ENCODE measurements around the gene NR1H2. TPM values are rescaled to one million over a fixed set of nuclear protein-coding genes. Genes with fewer than 3 reads are reported as not detected.
"Not testable (repeated sequence)": the region's sequence is repeated elsewhere in the genome, so short reads cannot be mapped to it uniquely, and the experiment has no call there.

The NR1H2 gene
- total and polyA plus RNA-seq, 3 experiments from 2014 or later: 79.7 to 95.5 (median 82.3) TPM

DNA sequence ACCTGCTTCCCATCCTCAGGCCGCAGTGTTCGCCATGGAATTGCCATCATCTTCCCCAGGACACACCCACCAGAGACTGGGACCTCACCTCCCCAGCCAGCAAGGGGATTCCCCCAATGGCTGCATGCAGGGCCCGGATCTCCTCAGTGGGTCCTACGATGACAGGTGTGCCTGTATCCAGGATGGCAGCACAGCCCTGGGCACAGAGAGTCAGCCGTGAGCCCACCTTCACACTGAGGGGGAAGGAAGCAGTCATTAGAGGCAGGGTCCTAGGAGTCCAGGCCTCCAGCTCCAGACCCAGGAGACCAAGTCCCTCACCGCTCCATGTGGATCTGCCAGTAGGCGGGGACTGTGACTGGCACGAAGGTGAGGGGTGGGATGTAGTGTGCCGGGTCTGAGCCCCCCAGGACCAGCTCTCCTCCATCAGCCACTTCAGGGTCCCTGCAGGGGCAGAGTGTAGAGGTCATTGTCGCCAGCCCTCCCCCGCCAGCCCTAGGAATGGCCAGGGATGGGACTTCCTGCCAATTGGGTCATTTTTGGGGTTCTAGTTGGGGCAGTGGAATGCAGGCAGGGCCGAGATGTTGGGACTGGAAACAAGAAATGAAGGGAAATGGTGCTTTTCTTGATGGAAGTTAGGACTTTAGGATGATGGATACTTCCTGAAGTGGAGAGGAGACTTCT, 41.4 kb upstream of the NR1H2 start:
- peak overlapping the region; percentile 34 to 91 (median 42) for H3K4me3 Mint-ChIP-seq
- H3K36me3 ChIP-seq (ENCODE audit: insufficient read depth, low read length): no peaks in the 10 kb centered on the region
- POLR2A ChIA-PET: interaction anchor here (0.6 kb wide), 1 partner anchor 497 kb away, joined by 4 read pairs; no protein-coding TSS in a partner anchor

GRCh38 chr19:50337031-50337430, 39.2 kb upstream of the NR1H2 start:
- H3K4me3 ChIP-seq (ENCODE audit: low read length); H3K27ac ChIP-seq (ENCODE audit: low read depth, low read length); H3K9me3 Mint-ChIP-seq; POLR2A ChIA-PET; H3K36me3 Mint-ChIP-seq; H3K36me3 ChIP-seq (ENCODE audit: insufficient read depth, low read length); H3K9me3 ChIP-seq (ENCODE audit: low read length); H3K27ac Mint-ChIP-seq; DNase-seq: not testable (repeated sequence)
- Mint-ChIP-seq H3K4me1 (peaks cover 8 to 28% (median 25%) of the 10 kb centered on the region in 3 donors), H3K27me3 (peaks cover 33 to 43% of the 10 kb centered on the region in 2 donors), H3K4me3 (peak overlapping the region in 1 of 7 donors; percentile 56)
- H3K4me1 ChIP-seq (ENCODE audit: insufficient read depth, low read length): peaks cover 21% of the 10 kb centered on the region
- H3K27me3 ChIP-seq (ENCODE audit: insufficient read depth, low read length, poor library complexity, severe bottlenecking): peaks cover 15% of the 10 kb centered on the region
- CTCF ChIA-PET: interaction anchor here (1.0 kb wide), 1 partner anchor 21 kb away, joined by 6 read pairs; no protein-coding TSS in a partner anchor

More for the DNA sequence above, 41.4 kb upstream of the NR1H2 start:
- H3K36me3 Mint-ChIP-seq: peaks cover 2 to 5% (median 2%) of the 10 kb centered on the region in 3 donors
- DNase-seq: no peak
- H3K27me3 Mint-ChIP-seq: peaks cover 51 to 62% of the 10 kb centered on the region in 2 donors
- H3K4me1 ChIP-seq (ENCODE audit: insufficient read depth, low read length): peaks cover 40% of the 10 kb centered on the region
- H3K27ac Mint-ChIP-seq: peak overlapping the region in 5 of 8 donors; percentile 7 to 84 (median 59)
- H3K27ac ChIP-seq (ENCODE audit: low read depth, low read length): no peak overlapping the region
- H3K9me3 ChIP-seq (ENCODE audit: low read length): no peaks in the 10 kb centered on the region
- peaks cover 4 to 11% (median 7%) of the 10 kb centered on the region in 5 donors for H3K9me3 Mint-ChIP-seq
- H3K27me3 ChIP-seq (ENCODE audit: insufficient read depth, low read length, poor library complexity, severe bottlenecking): peaks cover 25% of the 10 kb centered on the region
- H3K4me1 Mint-ChIP-seq: peaks cover 22 to 47% (median 45%) of the 10 kb centered on the region in 3 donors
- CTCF ChIA-PET: interaction anchor here (0.9 to 1.3 kb wide), 3 partner anchors 22 to 203 kb away, joined by 3 to 4 read pairs (median 3); no protein-coding TSS in a partner anchor
- no peak overlapping the region for H3K4me3 ChIP-seq (ENCODE audit: low read length)

DNA sequence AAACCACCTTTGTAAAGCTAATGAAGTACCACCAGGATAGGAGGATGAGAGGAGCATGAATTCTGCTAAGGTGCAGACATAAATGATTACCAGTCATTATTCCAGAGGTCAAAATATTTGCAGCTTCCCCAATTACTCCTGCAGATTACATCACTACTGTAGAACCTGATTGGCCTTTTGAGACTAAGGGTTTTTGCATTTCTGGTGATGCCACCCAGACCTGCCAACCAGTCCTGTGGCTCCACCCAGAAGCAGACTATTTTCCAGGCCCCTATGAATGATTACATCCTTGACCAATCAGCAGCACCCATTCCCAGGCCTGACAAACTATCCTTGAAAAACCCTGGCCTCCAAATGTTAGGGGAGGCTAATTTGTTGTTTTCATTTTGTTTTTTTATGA, 35.9 kb upstream of the NR1H2 start:
- Mint-ChIP-seq H3K27ac (no peak overlapping the region), H3K4me3 (no peak overlapping the region), H3K27me3 (peaks cover 14 to 18% of the 10 kb centered on the region in 2 donors), H3K9me3 (peaks cover 3 to 9% (median 5%) of the 10 kb centered on the region in 5 donors), H3K4me1 (peaks cover 0 to 4% (median 1%) of the 10 kb centered on the region in 3 donors), H3K36me3 (peaks cover 2 to 8% (median 2%) of the 10 kb centered on the region in 3 donors)
- Histone ChIP-seq H3K4me3 (ENCODE audit: low read length) (no peak overlapping the region), H3K9me3 (ENCODE audit: low read length) (no peaks in the 10 kb centered on the region), H3K27ac (ENCODE audit: low read depth, low read length) (no peak overlapping the region), H3K36me3 (ENCODE audit: insufficient read depth, low read length) (no peaks in the 10 kb centered on the region), H3K27me3 (ENCODE audit: insufficient read depth, low read length, poor library complexity, severe bottlenecking) (no peaks in the 10 kb centered on the region), H3K4me1 (ENCODE audit: insufficient read depth, low read length) (no peaks in the 10 kb centered on the region)
- ChIA-PET CTCF (interaction anchor here (1.6 kb wide), 1 partner anchor 17 kb away, joined by 6 read pairs; no protein-coding TSS in a partner anchor), POLR2A (no interaction called here)
- DNase-seq: no peak

DNA sequence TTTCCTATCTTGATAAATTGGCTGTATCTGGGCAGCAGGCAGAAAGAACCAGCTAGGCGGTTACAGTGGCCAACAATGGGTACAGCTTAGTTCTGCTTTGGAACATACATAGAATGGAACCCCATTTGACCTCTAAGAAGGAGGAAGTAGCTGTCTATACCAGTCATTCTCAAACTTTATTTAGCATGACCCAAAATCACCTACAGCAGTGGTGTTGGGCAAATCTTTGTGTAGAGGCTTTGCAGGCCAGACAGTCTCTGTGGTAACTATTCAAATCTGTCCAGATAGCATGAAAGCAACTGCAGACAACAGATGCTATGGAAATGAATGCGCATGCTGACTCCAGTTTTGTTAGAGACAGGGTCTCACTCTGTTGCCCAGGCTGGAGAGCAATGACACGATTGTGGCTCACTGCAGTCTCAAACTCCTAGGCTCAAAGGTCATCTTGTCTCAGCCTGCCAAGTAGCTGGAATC, 35.1 kb upstream of the NR1H2 start:
- H3K36me3 Mint-ChIP-seq: peaks cover 0 to 7% (median 2%) of the 10 kb centered on the region in 3 donors
- no peak overlapping the region for H3K27ac ChIP-seq (ENCODE audit: low read depth, low read length)
- no peaks in the 10 kb centered on the region for H3K9me3 ChIP-seq (ENCODE audit: low read length)
- H3K9me3 Mint-ChIP-seq: peaks cover 3 to 11% (median 6%) of the 10 kb centered on the region in 5 donors
- H3K27me3 ChIP-seq (ENCODE audit: insufficient read depth, low read length, poor library complexity, severe bottlenecking): no peaks in the 10 kb centered on the region
- POLR2A ChIA-PET: no interaction called here
- H3K4me1 Mint-ChIP-seq: peaks cover 0 to under 1% (median 0%) of the 10 kb centered on the region in 3 donors
- no peak overlapping the region for H3K4me3 Mint-ChIP-seq
- CTCF ChIA-PET: interaction anchor here (1.6 kb wide), 1 partner anchor 16 kb away, joined by 6 read pairs; no protein-coding TSS in a partner anchor
- no peaks in the 10 kb centered on the region for H3K4me1 ChIP-seq (ENCODE audit: insufficient read depth, low read length)
- no peak for DNase-seq
- H3K36me3 ChIP-seq (ENCODE audit: insufficient read depth, low read length): no peaks in the 10 kb centered on the region
- H3K27me3 Mint-ChIP-seq: peaks cover 8 to 12% of the 10 kb centered on the region in 2 donors
- H3K4me3 ChIP-seq (ENCODE audit: low read length): no peak overlapping the region
- H3K27ac Mint-ChIP-seq: no peak overlapping the region

DNA sequence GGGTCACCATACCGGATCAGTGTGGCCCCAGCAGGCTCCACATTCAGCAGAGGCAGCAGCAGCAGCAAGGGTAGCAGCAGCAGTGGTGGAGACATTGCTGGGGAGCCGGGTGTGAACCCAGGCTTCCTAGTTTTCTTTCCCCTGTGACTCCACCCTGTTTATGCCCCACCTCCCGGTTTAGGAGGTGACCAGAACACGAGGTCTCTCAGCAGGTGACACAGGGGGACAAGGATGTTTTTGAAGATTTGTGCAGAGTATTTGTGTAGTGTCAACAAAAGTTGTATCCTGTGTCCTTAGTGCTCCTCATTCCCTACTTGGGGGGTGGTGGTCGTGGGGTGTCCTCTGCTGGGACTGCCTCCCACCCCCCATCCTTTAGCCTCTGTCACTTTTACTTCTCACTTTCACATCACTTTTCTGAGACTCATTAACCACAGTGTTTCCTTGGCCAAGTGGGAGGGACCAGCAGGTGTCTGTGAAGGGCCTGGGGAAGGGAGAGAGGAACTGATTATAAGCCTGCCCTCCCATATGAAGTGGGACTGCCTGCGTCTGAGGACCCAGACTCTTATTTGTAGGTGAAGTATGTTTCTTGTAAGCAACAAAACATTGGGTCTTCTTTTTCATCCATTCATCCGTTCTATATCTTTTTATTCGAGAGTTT, 31.5 kb upstream of the NR1H2 start:
- no peaks in the 10 kb centered on the region for H3K36me3 ChIP-seq (ENCODE audit: insufficient read depth, low read length)
- no peak overlapping the region for H3K27ac ChIP-seq (ENCODE audit: low read depth, low read length)
- H3K27me3 Mint-ChIP-seq: peaks cover 2 to 3% of the 10 kb centered on the region in 2 donors
- peaks cover 0 to 7% (median 2%) of the 10 kb centered on the region in 3 donors for H3K36me3 Mint-ChIP-seq
- no peaks in the 10 kb centered on the region for H3K9me3 ChIP-seq (ENCODE audit: low read length)
- CTCF ChIA-PET: no interaction called here
- POLR2A ChIA-PET: no interaction called here
- DNase-seq: no peak
- H3K4me1 ChIP-seq (ENCODE audit: insufficient read depth, low read length): peaks cover 4% of the 10 kb centered on the region
- peaks cover 8 to 17% (median 12%) of the 10 kb centered on the region in 3 donors for H3K4me1 Mint-ChIP-seq
- H3K9me3 Mint-ChIP-seq: peaks cover 3 to 12% (median 7%) of the 10 kb centered on the region in 5 donors
- no peak overlapping the region for H3K27ac Mint-ChIP-seq
- no peak overlapping the region for H3K4me3 ChIP-seq (ENCODE audit: low read length)
- no peak overlapping the region for H3K4me3 Mint-ChIP-seq
- no peaks in the 10 kb centered on the region for H3K27me3 ChIP-seq (ENCODE audit: insufficient read depth, low read length, poor library complexity, severe bottlenecking)

DNA sequence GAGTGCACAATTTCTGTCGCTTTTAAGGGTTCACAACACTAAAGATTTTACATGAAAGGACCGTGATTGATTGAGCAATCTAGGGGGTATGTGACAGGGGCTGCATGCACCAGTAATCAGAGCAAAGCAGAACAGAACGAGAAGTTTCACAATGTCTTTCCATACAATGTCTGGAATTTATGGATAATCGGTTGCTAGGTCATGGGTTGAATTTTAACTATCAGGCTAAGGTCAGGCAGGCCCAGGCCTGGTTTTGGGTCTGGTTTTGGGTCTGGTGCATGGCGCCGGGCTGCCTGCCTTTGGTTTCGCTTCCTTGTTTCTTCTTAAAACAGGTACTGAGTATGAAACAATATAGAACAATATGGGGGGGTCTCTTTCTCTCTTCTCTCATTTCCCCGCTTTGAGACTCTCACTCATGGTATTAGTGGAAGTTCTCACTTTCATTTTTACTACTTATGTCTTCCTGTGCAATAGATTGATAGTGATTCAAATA, 29.1 kb upstream of the NR1H2 start:
- Mint-ChIP-seq H3K9me3 (peaks cover 0 to 12% (median 7%) of the 10 kb centered on the region in 5 donors), H3K4me1 (peaks cover 8 to 17% (median 12%) of the 10 kb centered on the region in 3 donors), H3K27ac (peak overlapping the region in 5 of 8 donors; percentile 3 to 78 (median 77)), H3K4me3 (peak overlapping the region; percentile 9 to 86 (median 56))
- CTCF ChIA-PET: interaction anchor here (1.3 kb wide), 1 partner anchor 10 kb away, joined by 7 read pairs; no protein-coding TSS in a partner anchor
- H3K27me3 ChIP-seq (ENCODE audit: insufficient read depth, low read length, poor library complexity, severe bottlenecking); H3K36me3 ChIP-seq (ENCODE audit: insufficient read depth, low read length); H3K27ac ChIP-seq (ENCODE audit: low read depth, low read length); H3K4me3 ChIP-seq (ENCODE audit: low read length); H3K9me3 ChIP-seq (ENCODE audit: low read length); DNase-seq; POLR2A ChIA-PET; H3K36me3 Mint-ChIP-seq; H3K4me1 ChIP-seq (ENCODE audit: insufficient read depth, low read length); H3K27me3 Mint-ChIP-seq: not testable (repeated sequence)

DNA sequence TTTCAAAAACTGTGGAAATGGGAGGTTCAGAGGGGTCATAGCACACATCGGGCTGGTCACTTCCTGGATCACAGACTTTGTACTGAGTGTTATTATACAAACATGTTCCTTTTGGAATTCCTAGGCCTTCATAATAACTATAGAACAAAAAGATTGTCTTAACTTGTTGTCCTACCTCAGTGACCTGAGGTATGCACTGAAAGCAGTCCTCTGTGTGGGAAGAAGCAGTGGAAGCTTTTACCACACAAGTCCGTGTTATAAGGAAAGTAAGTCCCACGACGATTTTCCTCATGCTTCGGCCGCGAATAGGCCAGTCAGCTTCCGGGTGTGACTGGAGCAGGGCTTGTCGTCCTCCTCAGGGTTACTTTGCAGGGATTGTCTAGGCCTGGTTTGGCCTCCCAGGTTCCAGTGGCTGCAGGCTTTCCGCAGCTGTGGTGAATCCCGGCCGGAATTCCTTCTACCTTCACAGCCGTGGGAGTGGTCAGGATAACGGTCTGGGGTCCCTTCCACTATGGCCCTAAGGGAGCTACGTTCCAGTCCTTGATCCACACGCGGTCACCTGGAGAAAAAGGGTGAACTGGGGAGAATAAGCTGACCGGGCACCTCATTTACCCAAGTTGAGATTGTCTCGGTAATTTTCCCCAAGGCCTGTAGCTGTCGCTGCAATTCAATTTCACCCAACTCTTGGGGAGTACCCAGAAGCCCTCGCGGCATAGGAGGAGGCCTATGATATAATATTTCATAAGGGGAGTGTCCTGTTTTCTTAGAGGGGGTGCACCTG, 26.8 kb upstream of the NR1H2 start:
- Histone ChIP-seq H3K4me3 (ENCODE audit: low read length) (no peak overlapping the region), H3K9me3 (ENCODE audit: low read length) (no peaks in the 10 kb centered on the region), H3K36me3 (ENCODE audit: insufficient read depth, low read length) (no peaks in the 10 kb centered on the region), H3K4me1 (ENCODE audit: insufficient read depth, low read length) (peaks cover 4% of the 10 kb centered on the region), H3K27me3 (ENCODE audit: insufficient read depth, low read length, poor library complexity, severe bottlenecking) (no peaks in the 10 kb centered on the region), H3K27ac (ENCODE audit: low read depth, low read length) (no peak overlapping the region)
- ChIA-PET POLR2A (no interaction called here), CTCF (no interaction called here)
- Mint-ChIP-seq H3K4me1 (peaks cover 8 to 17% (median 12%) of the 10 kb centered on the region in 3 donors), H3K27ac (no peak overlapping the region), H3K27me3 (peaks cover 0 to 4% of the 10 kb centered on the region in 2 donors), H3K4me3 (no peak overlapping the region), H3K36me3 (peaks cover 0 to 4% (median 0%) of the 10 kb centered on the region in 3 donors), H3K9me3 (peaks cover 0 to 10% (median 7%) of the 10 kb centered on the region in 5 donors)
- DNase-seq: no peak
